Common myeloid progenitor, CD34-positive (primary cell): Measurements from ENCODE around the gene GDF15.

Source experiments
- CTCF ChIA-PET: fragments of 350-600 bp; sonication (Branson Sonifier 250); formaldehyde crosslinking; loops from one replicate; lab custom pipeline; 2021; ENCODE audit warnings: antibody characterized with exemption; lab: Charles Lee
- POLR2A ChIA-PET: fragments of 350-600 bp; sonication (Branson Sonifier 250); formaldehyde crosslinking; loops from one replicate; lab custom pipeline; 2021; ENCODE audit warnings: antibody characterized with exemption; lab: Charles Lee
- DNase-seq, 3 donors: peaks; one replicate each; pipeline versions ENCODE4 v3.0.0 to v3.0.0-alpha.2; 2013
- H3K27ac ChIP-seq, 2 experiments: 1 replicate in 1 of 2; 2 replicates in 1 of 2; pipeline ENCODE4 v1.7.0; 2013; ENCODE audit warnings: inconsistent platforms in 2 of 2, low read length in 2 of 2, mild to moderate bottlenecking in 2 of 2, low read depth in 1 of 2, moderate library complexity in 1 of 2; ENCODE audit not compliant: severe bottlenecking in 2 of 2, insufficient read depth in 1 of 2, poor library complexity in 1 of 2
- H3K27me3 ChIP-seq, 5 experiments: replicated peaks in 2 of 5; 1 replicate in 3 of 5; 2 replicates in 2 of 5; pipeline versions ENCODE4 v1.6.1 to v1.7.0; 2013; ENCODE audit warnings: low read length in 4 of 5, mild to moderate bottlenecking in 2 of 5, moderate library complexity in 2 of 5, inconsistent platforms in 1 of 5; ENCODE audit not compliant: insufficient read depth in 5 of 5, control insufficient read depth in 4 of 5
- H3K36me3 ChIP-seq, 4 experiments: 1 replicate in 2 of 4; 2 replicates in 2 of 4; pipeline versions ENCODE4 v1.6.1 to v1.7.0; 2013; ENCODE audit warnings: low read length in 3 of 4, control low read depth in 1 of 4, mild to moderate bottlenecking in 1 of 4; ENCODE audit not compliant: control insufficient read depth in 4 of 4, insufficient read depth in 4 of 4
- H3K4me1 ChIP-seq, 4 experiments: 1 replicate in 3 of 4; 2 replicates in 1 of 4; pipeline versions ENCODE4 v1.6.1 to v1.7.1; 2013; ENCODE audit warnings: low read length in 3 of 4, mild to moderate bottlenecking in 3 of 4, control low read depth in 1 of 4, inconsistent platforms in 1 of 4, moderate library complexity in 1 of 4; ENCODE audit not compliant: control insufficient read depth in 4 of 4, insufficient read depth in 4 of 4; ENCODE audit errors: control extremely low read depth in 1 of 4
- H3K4me3 ChIP-seq, 7 experiments: 1 replicate in 4 of 7; 2 replicates in 3 of 7; pipeline versions ENCODE4 v1.5.1 to v1.7.0; 2013; ENCODE audit warnings: mild to moderate bottlenecking in 7 of 7, low read length in 6 of 7, moderate library complexity in 6 of 7, inconsistent platforms in 2 of 7, low read depth in 2 of 7, control low read depth in 1 of 7; ENCODE audit not compliant: insufficient read depth in 4 of 7, control insufficient read depth in 1 of 7; ENCODE audit errors: extremely low read depth in 1 of 7
- H3K9me3 ChIP-seq, 5 experiments: 1 replicate in 4 of 5; 2 replicates in 1 of 5; pipeline versions ENCODE4 v1.6.1 to v1.7.1; 2013; ENCODE audit warnings: low read length in 4 of 5, mild to moderate bottlenecking in 2 of 5, inconsistent platforms in 1 of 5, low read depth in 1 of 5, moderate library complexity in 1 of 5; ENCODE audit not compliant: control insufficient read depth in 4 of 5, insufficient read depth in 2 of 5; ENCODE audit errors: control extremely low read depth in 1 of 5
- WGBS: methylation state at CpG from one replicate; pipeline ENCODE4 v1.1.5; 2013; ENCODE audit not compliant: insufficient coverage; 5-methylcytosine and 5-hydroxymethylcytosine counted together

The GDF15 gene

GRCh38 chr19:18390065-18390907, 4.3 kb downstream of the GDF15 start:
- H3K9me3 ChIP-seq = no peaks in the 10 kb centered on the region
- peaks cover 0 to 5% (median 0%) of the 10 kb centered on the region in 4 experiments for H3K36me3 ChIP-seq
- H3K27me3 ChIP-seq = peaks cover 0 to 3% (median 0%) of the 10 kb centered on the region in 5 experiments
- WGBS = 100% methylated on average over 5 of the region's 6 CpGs
- CTCF ChIA-PET = interaction anchor here (0.7 to 9.9 kb wide), 14 partner anchors 10 to 112 kb away, joined by 3 to 133 read pairs (median 6); no protein-coding TSS in a partner anchor
- H3K27ac ChIP-seq = no peak overlapping the region
- no peak for DNase-seq
- H3K4me3 ChIP-seq = no peak overlapping the region
- H3K4me1 ChIP-seq = peaks cover 0 to 55% (median 40%) of the 10 kb centered on the region in 4 experiments
- POLR2A ChIA-PET = no interaction called here

- CTCF ChIA-PET = interaction anchor here (1.0 to 9.9 kb wide), 8 partner anchors 9 to 279 kb away, joined by 3 to 133 read pairs (median 8); no protein-coding TSS in a partner anchor
- DNase-seq = no peak
- Histone ChIP-seq H3K36me3 (peaks cover 0 to 5% (median 0%) of the 10 kb centered on the region in 4 experiments), H3K27me3 (peaks cover 0 to 3% (median 0%) of the 10 kb centered on the region in 5 experiments), H3K9me3 (no peaks in the 10 kb centered on the region), H3K4me1 (peaks cover 0 to 46% (median 34%) of the 10 kb centered on the region in 4 experiments), H3K27ac (no peak overlapping the region), H3K4me3 (no peak overlapping the region)
- 61% methylated on average over 3 of the region's 9 CpGs for WGBS
- POLR2A ChIA-PET = interaction anchor here (0.5 kb wide), 1 partner anchor 112 kb away, joined by 3 read pairs; no protein-coding TSS in a partner anchor
Observed at GRCh38 chr19:18391509-18392075, 5.6 kb downstream of the GDF15 start.

- Histone ChIP-seq H3K36me3 (peaks cover 0 to 5% (median 0%) of the 10 kb centered on the region in 4 experiments), H3K4me3 (peak overlapping the region in 3 of 7 experiments; percentile 11 to 28 (median 25)), H3K27ac (no peak overlapping the region), H3K9me3 (no peaks in the 10 kb centered on the region), H3K4me1 (peaks cover 0 to 46% (median 37%) of the 10 kb centered on the region in 4 experiments), H3K27me3 (peaks cover 0 to 2% (median 0%) of the 10 kb centered on the region in 5 experiments)
- 0% methylated on average over 5 of the region's 11 CpGs for WGBS
- CTCF ChIA-PET = interaction anchor here (0.7 to 9.9 kb wide), 8 partner anchors 11 to 280 kb away, joined by 3 to 133 read pairs (median 6); no protein-coding TSS in a partner anchor
- POLR2A ChIA-PET = interaction anchor here (0.5 kb wide), 1 partner anchor 113 kb away, joined by 3 read pairs; no protein-coding TSS in a partner anchor
- DNase-seq = peak; percentile 90 to 94 (median 92)
Observed at GRCh38 chr19:18392417-18392816, 6.5 kb downstream of the GDF15 start.

GRCh38 chr19:18392926-18393325, 7.0 kb downstream of the GDF15 start:
- peak overlapping the region in 4 of 7 experiments; percentile 11 to 39 (median 26) for H3K4me3 ChIP-seq
- peaks cover 0 to 5% (median 0%) of the 10 kb centered on the region in 4 experiments for H3K36me3 ChIP-seq
- peaks cover 0 to 47% (median 39%) of the 10 kb centered on the region in 4 experiments for H3K4me1 ChIP-seq
- no peak for DNase-seq
- H3K27ac ChIP-seq = no peak overlapping the region
- WGBS = 0% methylated on average over 3 of the region's 5 CpGs
- H3K27me3 ChIP-seq = peaks cover 0 to 2% (median 0%) of the 10 kb centered on the region in 5 experiments
- CTCF ChIA-PET = interaction anchor here (0.7 to 9.9 kb wide), 10 partner anchors 10 to 281 kb away, joined by 3 to 133 read pairs (median 4); no protein-coding TSS in a partner anchor
- POLR2A ChIA-PET = no interaction called here
- H3K9me3 ChIP-seq = no peaks in the 10 kb centered on the region

GRCh38 chr19:18393836-18394235, 7.9 kb downstream of the GDF15 start:
- peak in 1 of 3 donors; percentile 23 for DNase-seq
- ChIA-PET POLR2A (no interaction called here), CTCF (interaction anchor here (2.0 to 9.9 kb wide), 4 partner anchors 10 to 51 kb away, joined by 4 to 133 read pairs (median 54); no protein-coding TSS in a partner anchor)
- Histone ChIP-seq H3K9me3 (no peaks in the 10 kb centered on the region), H3K27ac (no peak overlapping the region), H3K27me3 (peaks cover 0 to 2% (median 0%) of the 10 kb centered on the region in 5 experiments), H3K4me3 (peak overlapping the region in 2 of 7 experiments; percentile 8 to 27), H3K36me3 (peaks cover 0 to 5% (median 0%) of the 10 kb centered on the region in 4 experiments), H3K4me1 (peaks cover 0 to 47% (median 38%) of the 10 kb centered on the region in 4 experiments)
- WGBS = 37% methylated on average over 7 of the region's 7 CpGs

GRCh38 chr19:18396471-18397241, 10.7 kb downstream of the GDF15 start:
- H3K9me3 ChIP-seq = no peaks in the 10 kb centered on the region
- no peaks in the 10 kb centered on the region for H3K36me3 ChIP-seq
- no peak overlapping the region for H3K27ac ChIP-seq
- H3K4me1 ChIP-seq = peaks cover 0 to 59% (median 47%) of the 10 kb centered on the region in 4 experiments
- POLR2A ChIA-PET = interaction anchor here (0.6 to 1.2 kb wide), 2 partner anchors 39 to 115 kb away, joined by 3 read pairs; partner anchors contain the start of gene JUND
- DNase-seq = peak in 1 of 3 donors; percentile 38
- CTCF ChIA-PET = interaction anchor here (0.9 to 2.3 kb wide), 6 partner anchors 8 to 22 kb away, joined by 3 to 16 read pairs (median 4); partner anchors contain the start of gene SSBP4
- peak overlapping the region in 5 of 7 experiments; percentile 32 to 74 (median 57) for H3K4me3 ChIP-seq
- no peaks in the 10 kb centered on the region for H3K27me3 ChIP-seq
- WGBS = 93% methylated on average over 34 of the region's 37 CpGs
